Cardiac muscle cell (in vitro differentiated cells and primary cell): ENCODE results near the gene HLA-DMB. TPM values are rescaled to one million over a fixed set of nuclear protein-coding genes. Genes with fewer than 3 reads are reported as not detected.

Experiments used
- DNase-seq, 2 donors: peaks; one replicate each; pipeline versions ENCODE4 v3.0.0 to v3.0.0-alpha.2; 2010 to 2017; ENCODE audit warnings: low read depth in 1 of 2, low spot score in 1 of 2
- H3K27ac ChIP-seq: fragments of 200-600 bp; sonication (generic); 2 replicates; pipeline ENCODE4 v1.5.1; 2016
- H3K27me3 ChIP-seq: fragments of 200-600 bp; sonication (generic); 2 replicates; pipeline ENCODE4 v1.6.0; 2016; ENCODE audit warnings: control low read depth
- H3K36me3 ChIP-seq: fragments of 200-600 bp; sonication (generic); 2 replicates; pipeline ENCODE4 v1.5.1; 2016; ENCODE audit warnings: control low read depth
- H3K4me1 ChIP-seq: fragments of 200-600 bp; sonication (generic); 2 replicates; pipeline ENCODE4 v1.8.1; 2017; ENCODE audit warnings: low read depth, mild to moderate bottlenecking, mixed run types
- H3K4me3 ChIP-seq: fragments of 200-600 bp; sonication (generic); 2 replicates; pipeline ENCODE4 v1.5.1; 2016; ENCODE audit warnings: mild to moderate bottlenecking
- H3K9me3 ChIP-seq: fragments of 200-600 bp; sonication (generic); 2 replicates; pipeline ENCODE4 v1.5.1; 2017; ENCODE audit warnings: low read depth, mild to moderate bottlenecking, control low read depth
- polyA plus RNA-seq: library from polyadenylated mRNA; unstranded; fragments of >200 nt; fragmentation: Nextera tagmentation; extraction: Ambion mirVana; gene quantifications from 2 replicates; pipeline ENCODE4 v1.2.1, GENCODE V29; 2016
- total RNA-seq: library from RNA; depleted of rRNA; stranded (reverse); fragments of >200 nt; gene quantifications from 2 replicates; pipeline ENCODE4 v1.2.3, GENCODE V29; 2016
- TF ChIP-seq, protein P1 (sequence below): IDR thresholded peaks from 2 replicates; pipeline ENCODE4 v1.5.1; 2012; ENCODE audit warnings: low read depth, mild to moderate bottlenecking, low read length

The HLA-DMB gene
- total and polyA plus RNA-seq, 2 experiments from 2014 or later = not detected

DNA sequence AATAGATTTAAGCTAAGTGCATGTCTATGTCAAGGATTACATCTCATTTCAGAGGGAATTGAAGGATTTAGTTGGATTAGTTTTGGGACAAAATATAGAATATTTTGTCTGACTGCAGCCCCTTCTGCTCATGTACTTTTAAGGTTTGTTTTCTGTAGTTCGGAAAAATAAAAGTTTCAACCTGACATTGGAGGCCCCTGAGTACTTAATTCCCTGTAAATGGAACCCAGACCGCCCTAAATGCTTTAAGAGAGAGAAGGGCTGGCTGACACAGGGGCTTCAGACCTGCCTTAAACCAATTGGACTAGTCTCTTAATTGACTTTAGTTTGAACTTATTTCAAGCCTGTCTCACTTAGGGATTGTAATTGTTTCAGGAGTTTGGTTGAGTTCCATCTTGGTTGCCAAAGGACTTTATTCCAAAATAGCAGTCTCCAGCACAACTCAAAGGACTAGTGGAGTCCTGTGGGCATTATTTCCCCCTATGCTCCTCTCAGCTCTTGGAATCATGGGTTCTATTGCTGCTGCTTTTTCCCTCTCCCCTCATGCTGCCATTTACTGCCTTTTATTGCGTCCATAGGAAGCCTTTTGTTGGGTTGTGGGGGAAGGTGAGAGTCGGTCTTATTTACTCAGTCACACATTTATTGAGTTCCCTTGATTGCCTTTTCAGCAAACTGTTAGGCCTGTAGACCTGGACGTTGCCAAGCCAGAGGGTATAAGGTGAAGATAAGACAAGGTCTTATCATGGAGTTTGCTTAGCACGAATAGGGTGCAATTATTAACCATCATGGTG lies 42.1 kb upstream of the HLA-DMB start:
- Histone ChIP-seq H3K4me3 (no peak overlapping the region), H3K27ac (peak overlapping the region; percentile 35), H3K4me1 (no peaks in the 10 kb centered on the region), H3K27me3 (no peaks in the 10 kb centered on the region), H3K36me3 (peaks cover 41% of the 10 kb centered on the region), H3K9me3 (no peaks in the 10 kb centered on the region)
- DNase-seq = no peak
- TF ChIP-seq, protein P1, sequence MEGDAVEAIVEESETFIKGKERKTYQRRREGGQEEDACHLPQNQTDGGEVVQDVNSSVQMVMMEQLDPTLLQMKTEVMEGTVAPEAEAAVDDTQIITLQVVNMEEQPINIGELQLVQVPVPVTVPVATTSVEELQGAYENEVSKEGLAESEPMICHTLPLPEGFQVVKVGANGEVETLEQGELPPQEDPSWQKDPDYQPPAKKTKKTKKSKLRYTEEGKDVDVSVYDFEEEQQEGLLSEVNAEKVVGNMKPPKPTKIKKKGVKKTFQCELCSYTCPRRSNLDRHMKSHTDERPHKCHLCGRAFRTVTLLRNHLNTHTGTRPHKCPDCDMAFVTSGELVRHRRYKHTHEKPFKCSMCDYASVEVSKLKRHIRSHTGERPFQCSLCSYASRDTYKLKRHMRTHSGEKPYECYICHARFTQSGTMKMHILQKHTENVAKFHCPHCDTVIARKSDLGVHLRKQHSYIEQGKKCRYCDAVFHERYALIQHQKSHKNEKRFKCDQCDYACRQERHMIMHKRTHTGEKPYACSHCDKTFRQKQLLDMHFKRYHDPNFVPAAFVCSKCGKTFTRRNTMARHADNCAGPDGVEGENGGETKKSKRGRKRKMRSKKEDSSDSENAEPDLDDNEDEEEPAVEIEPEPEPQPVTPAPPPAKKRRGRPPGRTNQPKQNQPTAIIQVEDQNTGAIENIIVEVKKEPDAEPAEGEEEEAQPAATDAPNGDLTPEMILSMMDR = no peak

DNA sequence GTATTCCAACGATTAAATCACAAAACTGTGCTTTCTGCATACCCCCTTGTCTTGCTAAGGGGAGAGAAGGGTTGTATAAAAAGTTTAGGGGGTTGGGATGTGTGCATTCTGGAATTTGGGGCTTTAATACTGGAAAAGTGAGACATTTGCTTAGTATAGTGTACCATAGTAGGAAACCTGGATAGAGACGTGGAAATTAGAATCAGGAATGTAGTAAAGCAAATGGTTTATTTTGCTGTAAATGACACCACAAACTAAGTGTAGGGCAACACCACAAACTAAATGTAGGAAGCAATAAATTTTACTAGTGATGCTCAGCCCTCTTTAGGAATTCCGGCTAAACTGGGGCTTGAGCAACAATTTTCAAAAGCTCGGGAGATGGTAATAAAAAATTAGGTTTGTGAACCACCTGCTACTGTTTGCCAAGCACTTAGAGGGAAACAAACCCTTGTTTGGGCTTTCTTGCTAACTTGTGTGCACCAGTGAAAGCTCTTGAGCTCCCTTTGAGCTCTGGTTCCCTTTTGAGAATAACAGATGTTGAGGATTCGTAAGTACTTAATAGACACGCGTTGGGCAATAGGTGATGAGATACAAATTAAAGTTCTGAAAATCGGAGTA lies 41.4 kb upstream of the HLA-DMB start:
- H3K27me3 ChIP-seq = no peaks in the 10 kb centered on the region
- no peaks in the 10 kb centered on the region for H3K4me1 ChIP-seq
- H3K36me3 ChIP-seq = peaks cover 48% of the 10 kb centered on the region
- no peaks in the 10 kb centered on the region for H3K9me3 ChIP-seq
- H3K4me3 ChIP-seq = no peak overlapping the region
- DNase-seq = peak in 1 of 2 donors; percentile 25
- peak overlapping the region; percentile 35 for H3K27ac ChIP-seq
- TF ChIP-seq, protein P1 = no peak

DNA sequence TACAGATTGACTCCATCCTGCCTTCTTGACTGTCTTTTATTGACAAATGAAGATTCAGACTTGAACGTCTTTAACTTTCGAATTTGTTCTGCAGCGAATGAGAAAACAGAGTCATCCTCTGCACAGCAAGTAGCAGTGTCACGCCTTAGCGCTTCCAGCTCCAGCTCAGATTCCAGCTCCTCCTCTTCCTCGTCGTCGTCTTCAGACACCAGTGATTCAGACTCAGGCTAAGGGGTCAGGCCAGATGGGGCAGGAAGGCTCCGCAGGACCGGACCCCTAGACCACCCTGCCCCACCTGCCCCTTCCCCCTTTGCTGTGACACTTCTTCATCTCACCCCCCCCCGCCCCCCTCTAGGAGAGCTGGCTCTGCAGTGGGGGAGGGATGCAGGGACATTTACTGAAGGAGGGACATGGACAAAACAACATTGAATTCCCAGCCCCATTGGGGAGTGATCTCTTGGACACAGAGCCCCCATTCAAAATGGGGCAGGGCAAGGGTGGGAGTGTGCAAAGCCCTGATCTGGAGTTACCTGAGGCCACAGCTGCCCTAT lies 39.7 kb upstream of the HLA-DMB start:
- Histone ChIP-seq H3K4me3 (no peak overlapping the region), H3K36me3 (peaks cover 65% of the 10 kb centered on the region), H3K9me3 (no peaks in the 10 kb centered on the region), H3K27ac (peak overlapping the region; percentile 2), H3K27me3 (no peaks in the 10 kb centered on the region), H3K4me1 (peaks cover under 1% of the 10 kb centered on the region)
- TF ChIP-seq, protein P1 = no peak
- DNase-seq = no peak

- Histone ChIP-seq H3K36me3 (peaks cover 70% of the 10 kb centered on the region), H3K27me3 (no peaks in the 10 kb centered on the region), H3K4me1 (peaks cover 4% of the 10 kb centered on the region), H3K4me3 (no peak overlapping the region), H3K9me3 (no peaks in the 10 kb centered on the region), H3K27ac (no peak overlapping the region)
- TF ChIP-seq, protein P1 = no peak
- no peak for DNase-seq
Measured at GRCh38 chr6:32979720-32980487, 39.1 kb upstream of the HLA-DMB start.

- Histone ChIP-seq H3K4me1 (peaks cover 8% of the 10 kb centered on the region), H3K9me3 (no peaks in the 10 kb centered on the region), H3K27ac (no peak overlapping the region), H3K27me3 (no peaks in the 10 kb centered on the region), H3K4me3 (no peak overlapping the region), H3K36me3 (peaks cover 74% of the 10 kb centered on the region)
- DNase-seq = no peak
- TF ChIP-seq, protein P1 = no peak
Measured at GRCh38 chr6:32977953-32978324, 37.1 kb upstream of the HLA-DMB start.
